ENCODE results near the gene SNCAIP.

DNA sequence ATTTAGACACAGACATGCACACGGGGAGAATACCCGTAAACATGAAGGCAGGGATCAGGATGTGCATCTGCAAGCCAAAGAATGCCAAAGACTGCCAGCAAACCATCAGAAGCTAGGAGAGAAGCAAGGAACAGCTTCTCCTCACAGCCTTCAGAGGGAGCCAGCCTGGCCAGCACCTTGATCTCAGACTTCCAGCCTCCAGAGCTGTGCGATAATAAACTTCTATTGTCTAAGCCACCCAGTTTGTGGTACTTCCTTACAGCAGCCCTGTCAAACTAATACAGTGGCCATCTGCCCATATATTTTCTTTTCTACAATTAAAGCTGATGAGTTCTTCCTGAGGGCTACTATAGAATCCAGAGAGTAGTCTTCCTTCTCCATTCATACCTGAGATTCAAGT lies 135.0 kb downstream of the SNCAIP start:
- TF ChIP-seq ELK1 (IDR thresholded peaks at IDR 0.05; ENCODE audit: borderline replicate concordance, low read depth, low read length): no peak
- no peak for TF ChIP-seq CTCF (conservative IDR thresholded peaks at IDR 0.05; ENCODE audit: low read depth, low read length)
- no peak for TF ChIP-seq POLR2A (IDR thresholded peaks at IDR 0.05; ENCODE audit: low read depth, low read length)
- TF ChIP-seq MAFK (IDR thresholded peaks at IDR 0.05; ENCODE audit: low read depth, low read length): no peak
- no peak for TF ChIP-seq MAZ (IDR thresholded peaks at IDR 0.05; ENCODE audit: borderline replicate concordance, low read depth, low read length)

Data from IMR-90 (cell line).